ENCODE data around the gene KCTD19.

Gene KCTD19

GRCh38 chr16:67326115-67326471 lies 448 bp downstream of the KCTD19 start:
- no peak overlapping the region for H3K4me2 ChIP-seq (ENCODE audit: low read length)
- H3K4me3 ChIP-seq (ENCODE audit: low read length), result no peak overlapping the region
- H3K9me3 ChIP-seq (ENCODE audit: control insufficient read depth, insufficient read depth, low read length), result no peaks in the 10 kb centered on the region
- H4K20me1 ChIP-seq (ENCODE audit: control insufficient read depth, insufficient read depth, low read depth, low read length), result no peaks in the 10 kb centered on the region
- TF ChIP-seq CTCF (IDR thresholded peaks at IDR 0.05; ENCODE audit: low read depth, low read length, poor library complexity, severe bottlenecking), result no peak
- TF ChIP-seq EZH2phosphoT487 (IDR thresholded peaks at IDR 0.05; ENCODE audit: borderline replicate concordance, low read length), result no peak
- H3K4me1 ChIP-seq (ENCODE audit: control insufficient read depth, low read length), result peaks cover 4% of the 10 kb centered on the region
- no peaks in the 10 kb centered on the region for H3K9me2 ChIP-seq (replicated peaks; ENCODE audit: control insufficient read depth, low read length)
- no peak overlapping the region for H3K27ac ChIP-seq (ENCODE audit: low read depth, low read length)
- H3K36me3 ChIP-seq (ENCODE audit: control insufficient read depth, low read length), result no peaks in the 10 kb centered on the region
- H3K27me3 ChIP-seq (ENCODE audit: control insufficient read depth, low read length), result peaks cover 10% of the 10 kb centered on the region
- no peaks in the 10 kb centered on the region for H3K79me2 ChIP-seq (ENCODE audit: control insufficient read depth, low read length)
- peaks cover 5% of the 10 kb centered on the region; the same call in 1 of the 2 replicates for H3F3A ChIP-seq (ENCODE audit: control insufficient read depth, insufficient read depth)

- Histone ChIP-seq H4K20me1 (ENCODE audit: control insufficient read depth, insufficient read depth, low read depth, low read length) (no peaks in the 10 kb centered on the region), H3K4me2 (ENCODE audit: low read length) (no peak overlapping the region), H3F3A (ENCODE audit: control insufficient read depth, insufficient read depth) (no peaks in the 10 kb centered on the region), H3K4me1 (ENCODE audit: control insufficient read depth, low read length) (no peaks in the 10 kb centered on the region), H3K27me3 (ENCODE audit: control insufficient read depth, low read length) (peaks cover 22% of the 10 kb centered on the region), H3K27ac (ENCODE audit: low read depth, low read length) (no peak overlapping the region), H3K79me2 (ENCODE audit: control insufficient read depth, low read length) (no peaks in the 10 kb centered on the region), H3K4me3 (ENCODE audit: low read length) (no peak overlapping the region), H3K9me2 (replicated peaks; ENCODE audit: control insufficient read depth, low read length) (no peaks in the 10 kb centered on the region), H3K9me3 (ENCODE audit: control insufficient read depth, insufficient read depth, low read length) (no peaks in the 10 kb centered on the region), H3K36me3 (ENCODE audit: control insufficient read depth, low read length) (no peaks in the 10 kb centered on the region)
- TF ChIP-seq CTCF (IDR thresholded peaks at IDR 0.05; ENCODE audit: low read depth, low read length, poor library complexity, severe bottlenecking) (no peak), EZH2phosphoT487 (IDR thresholded peaks at IDR 0.05; ENCODE audit: borderline replicate concordance, low read length) (no peak)
Observed at GRCh38 chr16:67317853-67318252, 8.7 kb downstream of the KCTD19 start.

GRCh38 chr16:67312719-67313118 lies 13.8 kb downstream of the KCTD19 start:
- no peaks in the 10 kb centered on the region for H3K9me3 ChIP-seq (ENCODE audit: control insufficient read depth, insufficient read depth, low read length)
- no peaks in the 10 kb centered on the region for H3F3A ChIP-seq (ENCODE audit: control insufficient read depth, insufficient read depth)
- H3K4me3 ChIP-seq (ENCODE audit: low read length), result no peak overlapping the region
- no peaks in the 10 kb centered on the region for H3K79me2 ChIP-seq (ENCODE audit: control insufficient read depth, low read length)
- no peak for TF ChIP-seq CTCF (IDR thresholded peaks at IDR 0.05; ENCODE audit: low read depth, low read length, poor library complexity, severe bottlenecking)
- no peak for TF ChIP-seq EZH2phosphoT487 (IDR thresholded peaks at IDR 0.05; ENCODE audit: borderline replicate concordance, low read length)
- no peaks in the 10 kb centered on the region for H4K20me1 ChIP-seq (ENCODE audit: control insufficient read depth, insufficient read depth, low read depth, low read length)
- no peak overlapping the region for H3K4me2 ChIP-seq (ENCODE audit: low read length)
- H3K36me3 ChIP-seq (ENCODE audit: control insufficient read depth, low read length), result no peaks in the 10 kb centered on the region
- H3K27ac ChIP-seq (ENCODE audit: low read depth, low read length), result no peak overlapping the region
- H3K27me3 ChIP-seq (ENCODE audit: control insufficient read depth, low read length), result peaks cover 7% of the 10 kb centered on the region
- no peaks in the 10 kb centered on the region for H3K9me2 ChIP-seq (replicated peaks; ENCODE audit: control insufficient read depth, low read length)
- H3K4me1 ChIP-seq (ENCODE audit: control insufficient read depth, low read length), result no peaks in the 10 kb centered on the region
